Mammary epithelial cell (primary cell): ENCODE measurements around the gene SLC6A5.

Experiments
- EZH2 ChIP-seq: IDR thresholded peaks from 2 replicates; pipeline ENCODE4 v1.6.1; 2012; ENCODE audit warnings: low read length, inconsistent platforms, borderline replicate concordance
- TF ChIP-seq, protein P1 (sequence below), 2 donors: IDR thresholded peaks in 1 of 2; conservative IDR thresholded peaks in 1 of 2; 2 replicates each; pipeline ENCODE4 v1.5.1; 2011 to 2012; ENCODE audit warnings: inconsistent platforms in 2 of 2, low read length in 2 of 2, mild to moderate bottlenecking in 2 of 2, control low read depth in 1 of 2, low read depth in 1 of 2; ENCODE audit not compliant: insufficient read depth in 1 of 2; ENCODE audit errors: extremely low read depth in 1 of 2

DNA sequence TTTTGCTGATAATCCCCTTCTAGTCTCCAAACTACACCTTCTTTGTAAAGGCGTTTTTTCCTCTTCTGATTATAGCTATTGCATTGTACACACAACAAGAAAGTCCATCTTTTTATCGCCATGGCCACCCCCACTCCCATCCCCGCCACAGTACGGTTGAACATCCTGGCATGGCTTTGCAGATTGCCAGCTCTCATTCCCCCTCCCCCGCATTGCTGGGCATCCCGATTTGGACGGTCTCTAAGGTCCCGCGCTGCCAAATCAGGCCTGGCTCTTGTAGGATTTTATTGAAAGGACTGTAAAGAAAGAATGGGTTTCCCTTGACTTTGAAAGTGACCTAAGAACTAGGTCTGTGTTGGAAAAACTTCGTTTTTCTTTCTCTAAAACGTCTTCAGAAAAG, 916 bp upstream of the SLC6A5 start:
- TF ChIP-seq, protein P1, sequence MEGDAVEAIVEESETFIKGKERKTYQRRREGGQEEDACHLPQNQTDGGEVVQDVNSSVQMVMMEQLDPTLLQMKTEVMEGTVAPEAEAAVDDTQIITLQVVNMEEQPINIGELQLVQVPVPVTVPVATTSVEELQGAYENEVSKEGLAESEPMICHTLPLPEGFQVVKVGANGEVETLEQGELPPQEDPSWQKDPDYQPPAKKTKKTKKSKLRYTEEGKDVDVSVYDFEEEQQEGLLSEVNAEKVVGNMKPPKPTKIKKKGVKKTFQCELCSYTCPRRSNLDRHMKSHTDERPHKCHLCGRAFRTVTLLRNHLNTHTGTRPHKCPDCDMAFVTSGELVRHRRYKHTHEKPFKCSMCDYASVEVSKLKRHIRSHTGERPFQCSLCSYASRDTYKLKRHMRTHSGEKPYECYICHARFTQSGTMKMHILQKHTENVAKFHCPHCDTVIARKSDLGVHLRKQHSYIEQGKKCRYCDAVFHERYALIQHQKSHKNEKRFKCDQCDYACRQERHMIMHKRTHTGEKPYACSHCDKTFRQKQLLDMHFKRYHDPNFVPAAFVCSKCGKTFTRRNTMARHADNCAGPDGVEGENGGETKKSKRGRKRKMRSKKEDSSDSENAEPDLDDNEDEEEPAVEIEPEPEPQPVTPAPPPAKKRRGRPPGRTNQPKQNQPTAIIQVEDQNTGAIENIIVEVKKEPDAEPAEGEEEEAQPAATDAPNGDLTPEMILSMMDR (conservative IDR thresholded peaks at IDR 0.05 in 1 of 2, IDR thresholded peaks at IDR 0.05 in 1 of 2; ENCODE audit: extremely low read depth in 1 of 2, insufficient read depth in 1 of 2, low read depth in 1 of 2, low read length in 2 of 2): no peak
- TF ChIP-seq EZH2: no peak
